Glutamatergic neuron (in vitro differentiated cells): ENCODE data around the gene TIMM10B. TPM values are rescaled to one million over a fixed set of nuclear protein-coding genes. Genes with fewer than 3 reads are reported as not detected.

ENCODE experiments used
- DNase-seq: peaks from one replicate; pipeline ENCODE4 v3.0.0; 2022
- H3K27ac Mint-ChIP-seq: one replicate; pipeline ENCODE4 v1.8.0; 2020; ENCODE audit warnings: mild to moderate bottlenecking, mixed read lengths, inconsistent platforms; ENCODE audit not compliant: unreplicated experiment
- H3K27me3 Mint-ChIP-seq: one replicate; pipeline ENCODE4 v1.8.0; 2020; ENCODE audit warnings: mild to moderate bottlenecking, moderate library complexity, mixed read lengths, inconsistent platforms; ENCODE audit not compliant: unreplicated experiment
- H3K36me3 Mint-ChIP-seq: one replicate; pipeline ENCODE4 v1.8.0; 2020; ENCODE audit warnings: mild to moderate bottlenecking, mixed read lengths, inconsistent platforms; ENCODE audit not compliant: unreplicated experiment
- H3K4me1 Mint-ChIP-seq: one replicate; pipeline ENCODE4 v1.8.0; 2020; ENCODE audit warnings: mild to moderate bottlenecking, low read depth, mixed read lengths, inconsistent platforms; ENCODE audit not compliant: unreplicated experiment
- H3K4me3 Mint-ChIP-seq: one replicate; pipeline ENCODE4 v1.8.0; 2020; ENCODE audit warnings: mild to moderate bottlenecking, mixed read lengths, inconsistent platforms; ENCODE audit not compliant: unreplicated experiment
- H3K9me3 Mint-ChIP-seq: one replicate; pipeline ENCODE4 v1.8.0; 2020; ENCODE audit warnings: mild to moderate bottlenecking, moderate library complexity, mixed read lengths, inconsistent platforms; ENCODE audit not compliant: unreplicated experiment
- CTCF ChIP-seq: fragments of 200-600 bp; sonication (generic); IDR thresholded peaks from one replicate; pipeline ENCODE4 v1.5.0; 2021; ENCODE audit not compliant: partially characterized antibody, unreplicated experiment
- total RNA-seq: library from RNA; stranded (reverse); fragmentation: NEBNext Ultra II Directional; extraction: Animal tissue kit (Norgen Biotek cat#: 25700); gene quantifications from one replicate; pipeline ENCODE4 v1.2.1, GENCODE V29; 2021; ENCODE audit not compliant: unreplicated experiment

TIMM10B gene
- total RNA-seq, 1 donor from 2014 or later = 35.9 TPM

GRCh38 chr11:6457581-6458320 lies 23.6 kb upstream of the TIMM10B start:
- no peaks in the 10 kb centered on the region for H3K9me3 Mint-ChIP-seq
- no peak overlapping the region for H3K4me3 Mint-ChIP-seq
- no peak for DNase-seq
- no peaks in the 10 kb centered on the region for H3K36me3 Mint-ChIP-seq
- no peaks in the 10 kb centered on the region for H3K4me1 Mint-ChIP-seq
- no peak overlapping the region for H3K27ac Mint-ChIP-seq
- no peak for TF ChIP-seq CTCF
- peaks cover 5% of the 10 kb centered on the region for H3K27me3 Mint-ChIP-seq

GRCh38 chr11:6458352-6459098 lies 22.8 kb upstream of the TIMM10B start:
- TF ChIP-seq CTCF = no peak
- DNase-seq = no peak
- Mint-ChIP-seq H3K4me1 (no peaks in the 10 kb centered on the region), H3K9me3 (no peaks in the 10 kb centered on the region), H3K36me3 (peaks cover 2% of the 10 kb centered on the region), H3K27me3 (peaks cover 7% of the 10 kb centered on the region), H3K4me3 (no peak overlapping the region), H3K27ac (no peak overlapping the region)

DNA sequence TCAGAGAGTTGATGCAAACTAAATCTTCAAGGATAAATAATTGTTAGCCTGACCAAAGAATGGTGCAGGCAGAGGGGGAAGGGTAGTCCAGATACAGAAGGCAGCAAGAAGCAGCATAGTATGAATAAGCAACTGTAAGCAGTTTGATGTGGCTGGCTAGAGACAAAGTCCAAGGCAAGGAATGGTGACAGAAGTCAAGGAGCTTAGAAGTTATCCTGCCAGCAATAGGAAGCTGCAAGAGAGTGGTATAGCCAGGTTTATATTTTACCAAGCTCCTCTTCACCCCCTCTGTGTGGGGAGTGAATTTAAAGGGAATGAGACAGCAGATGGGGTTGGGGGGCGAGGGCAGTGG lies 22.2 kb upstream of the TIMM10B start:
- Mint-ChIP-seq H3K36me3 (peaks cover 8% of the 10 kb centered on the region), H3K27me3 (peaks cover 8% of the 10 kb centered on the region), H3K9me3 (no peaks in the 10 kb centered on the region), H3K4me3 (no peak overlapping the region), H3K27ac (no peak overlapping the region), H3K4me1 (no peaks in the 10 kb centered on the region)
- no peak for DNase-seq
- no peak for TF ChIP-seq CTCF

DNA sequence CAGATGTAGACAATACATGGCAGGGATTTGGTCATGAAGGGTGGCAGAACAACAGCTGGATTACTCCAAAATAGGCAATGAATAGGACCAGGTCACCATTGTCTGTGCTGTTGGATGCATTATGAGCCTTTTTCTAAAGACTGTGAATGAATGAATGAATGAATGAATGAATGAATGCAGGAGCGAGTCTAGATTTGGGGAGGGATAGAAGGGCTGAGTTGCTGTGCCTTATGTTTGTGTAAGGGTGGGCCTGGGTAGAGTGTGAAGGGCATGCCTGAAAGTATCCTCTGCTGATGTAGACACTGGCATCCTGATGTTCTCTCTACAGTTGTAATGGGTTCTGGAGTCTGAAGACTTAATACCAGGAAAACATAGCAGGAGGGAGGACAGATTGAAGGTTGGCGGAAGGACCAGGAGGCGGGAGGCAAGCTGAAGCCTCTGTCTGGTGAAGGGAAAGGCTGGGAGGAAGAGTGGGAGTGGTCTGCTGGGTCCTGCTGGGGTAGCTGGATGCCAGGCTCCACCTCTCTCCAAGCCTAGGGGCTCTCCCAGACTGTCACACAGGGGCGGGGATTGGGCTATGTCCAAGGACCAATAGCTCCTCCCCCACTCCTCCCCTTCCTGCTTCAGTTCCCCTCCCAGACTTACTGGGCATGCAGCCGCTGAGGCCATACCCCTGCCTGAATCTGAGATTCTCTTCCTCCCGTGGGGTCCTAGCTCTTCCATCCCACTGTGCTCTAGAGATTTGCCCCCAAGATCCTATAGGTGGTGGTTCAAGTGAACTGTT lies 12.4 kb upstream of the TIMM10B start:
- no peak overlapping the region for H3K4me3 Mint-ChIP-seq
- no peak overlapping the region for H3K27ac Mint-ChIP-seq
- peaks cover 18% of the 10 kb centered on the region for H3K4me1 Mint-ChIP-seq
- DNase-seq = peak; percentile 81
- no peak for TF ChIP-seq CTCF
- peaks cover 5% of the 10 kb centered on the region for H3K36me3 Mint-ChIP-seq
- peaks cover 9% of the 10 kb centered on the region for H3K9me3 Mint-ChIP-seq
- H3K27me3 Mint-ChIP-seq = peaks cover 7% of the 10 kb centered on the region
